OCI-LY1 (cell line): ENCODE results near the gene FUCA2.
A peak's percentile ranks its signal among the peaks of the same experiment; 100 is the strongest.

Experiments used
- H2AFZ ChIP-seq: fragments of 200-600 bp; sonication (generic), shearing (Covaris generic); 2 replicates; pipeline ENCODE4 v1.6.0; 2014; ENCODE audit warnings: antibody characterized with exemption, mild to moderate bottlenecking, low read length
- H3F3A ChIP-seq: fragments of 200-600 bp; sonication (generic), shearing (Covaris generic); 2 replicates; pipeline ENCODE4 v1.6.0; 2014; ENCODE audit warnings: mild to moderate bottlenecking, antibody characterized with exemption, low read length, moderate library complexity; ENCODE audit not compliant: insufficient read depth
- H3K27ac ChIP-seq: fragments of 200-600 bp; sonication (generic); 2 replicates; pipeline ENCODE4 v1.5.1; 2014; ENCODE audit warnings: low read length, mixed run types, mild to moderate bottlenecking, low read depth; ENCODE audit not compliant: poor library complexity, severe bottlenecking
- H3K27me3 ChIP-seq: fragments of 200-600 bp; sonication (generic); 2 replicates; pipeline ENCODE4 v1.6.0; 2014; ENCODE audit warnings: antibody characterized with exemption, mild to moderate bottlenecking, low read length, moderate library complexity; ENCODE audit not compliant: insufficient read depth
- H3K36me3 ChIP-seq: fragments of 200-600 bp; sonication (generic); 2 replicates; pipeline ENCODE4 v1.6.1; 2014; ENCODE audit warnings: mild to moderate bottlenecking, antibody characterized with exemption, low read length, moderate library complexity, mixed read lengths; ENCODE audit not compliant: insufficient read depth
- H3K4me1 ChIP-seq: fragments of 200-600 bp; sonication (generic); 2 replicates; pipeline ENCODE4 v1.5.1; 2014; ENCODE audit warnings: mild to moderate bottlenecking, low read length, moderate library complexity; ENCODE audit not compliant: insufficient read depth, severe bottlenecking
- H3K4me2 ChIP-seq: fragments of 200-600 bp; sonication (generic), shearing (Covaris generic); 2 replicates; pipeline ENCODE4 v1.6.1; 2014; ENCODE audit warnings: low read length
- H3K4me3 ChIP-seq: fragments of 200-600 bp; sonication (generic); 2 replicates; pipeline ENCODE4 v1.5.1; 2014; ENCODE audit warnings: low read length, low read depth, mild to moderate bottlenecking, mixed read lengths; ENCODE audit not compliant: poor library complexity, severe bottlenecking
- H3K79me2 ChIP-seq: fragments of 200-600 bp; shearing (Covaris generic); 2 replicates; pipeline ENCODE4 v1.6.1; 2016; ENCODE audit warnings: mixed run types, low read length, mixed read lengths; ENCODE audit not compliant: insufficient read depth
- H3K9ac ChIP-seq: fragments of 200-600 bp; sonication (generic), shearing (Covaris generic); 2 replicates; pipeline ENCODE4 v1.6.1; 2014; ENCODE audit warnings: mild to moderate bottlenecking, low read length, mixed read lengths
- H3K9me2 ChIP-seq: fragments of 200-600 bp; sonication (generic), shearing (Covaris generic); 2 replicates; pipeline ENCODE4 v1.6.1; 2014; ENCODE audit warnings: low read depth, mild to moderate bottlenecking, low read length, mixed read lengths
- H3K9me3 ChIP-seq: fragments of 200-600 bp; shearing (Covaris generic); 2 replicates; pipeline ENCODE4 v1.6.1; 2014; ENCODE audit warnings: low read length, mixed read lengths
- H4K20me1 ChIP-seq: fragments of 200-600 bp; sonication (generic), shearing (Covaris generic); 2 replicates; pipeline ENCODE4 v1.6.0; 2016; ENCODE audit warnings: mild to moderate bottlenecking, low read length; ENCODE audit not compliant: insufficient read depth
- CTCF ChIP-seq: fragments of 200-600 bp; sonication (generic), shearing (Covaris generic); IDR thresholded peaks from 2 replicates; pipeline ENCODE4 v1.5.1; 2017; ENCODE audit warnings: mild to moderate bottlenecking, antibody characterized with exemption, low read length, moderate library complexity, mixed read lengths
- EZH2 ChIP-seq: fragments of 200-600 bp; sonication (generic), shearing (Covaris generic); IDR thresholded peaks from 2 replicates; pipeline ENCODE4 v1.8.0; 2017; ENCODE audit warnings: borderline replicate concordance, mixed run types, mild to moderate bottlenecking, antibody characterized with exemption, low read length, moderate library complexity, mixed read lengths

FUCA2 gene

GRCh38 chr6:143540192-143540591 is 28.7 kb upstream of the FUCA2 start:
- Histone ChIP-seq H3K4me1 (no peaks in the 10 kb centered on the region), H3K4me2 (no peak overlapping the region), H3K79me2 (no peaks in the 10 kb centered on the region), H3K9me2 (no peaks in the 10 kb centered on the region), H2AFZ (no peak overlapping the region), H3K9ac (no peak overlapping the region), H3K9me3 (no peaks in the 10 kb centered on the region), H4K20me1 (no peaks in the 10 kb centered on the region), H3K27me3 (0 out of 2 replicates have a peak, but pooled peaks cover 4% of the 10 kb centered on the region), H3K4me3 (no peak overlapping the region), H3F3A (no peaks in the 10 kb centered on the region), H3K36me3 (no peaks in the 10 kb centered on the region), H3K27ac (no peak overlapping the region)
- TF ChIP-seq EZH2, result no peak
- TF ChIP-seq CTCF, result no peak

- no peaks in the 10 kb centered on the region for H3K9me3 ChIP-seq
- no peaks in the 10 kb centered on the region for H3F3A ChIP-seq
- no peaks in the 10 kb centered on the region for H3K79me2 ChIP-seq
- no peaks in the 10 kb centered on the region for H3K4me1 ChIP-seq
- no peak overlapping the region for H3K27ac ChIP-seq
- no peak overlapping the region for H2AFZ ChIP-seq
- TF ChIP-seq EZH2, result no peak
- peak; percentile 14; the same call in 1 of the 2 replicates for TF ChIP-seq CTCF
- H4K20me1 ChIP-seq, result no peaks in the 10 kb centered on the region
- no peaks in the 10 kb centered on the region for H3K9me2 ChIP-seq
- H3K4me3 ChIP-seq, result no peak overlapping the region
- H3K4me2 ChIP-seq, result no peak overlapping the region
- 0 out of 2 replicates have a peak, but pooled peaks cover 4% of the 10 kb centered on the region for H3K27me3 ChIP-seq
- H3K36me3 ChIP-seq, result no peaks in the 10 kb centered on the region
- H3K9ac ChIP-seq, result no peak overlapping the region
These were observed 28.2 kb upstream of the FUCA2 start for GRCh38 chr6:143539734-143540133.

DNA sequence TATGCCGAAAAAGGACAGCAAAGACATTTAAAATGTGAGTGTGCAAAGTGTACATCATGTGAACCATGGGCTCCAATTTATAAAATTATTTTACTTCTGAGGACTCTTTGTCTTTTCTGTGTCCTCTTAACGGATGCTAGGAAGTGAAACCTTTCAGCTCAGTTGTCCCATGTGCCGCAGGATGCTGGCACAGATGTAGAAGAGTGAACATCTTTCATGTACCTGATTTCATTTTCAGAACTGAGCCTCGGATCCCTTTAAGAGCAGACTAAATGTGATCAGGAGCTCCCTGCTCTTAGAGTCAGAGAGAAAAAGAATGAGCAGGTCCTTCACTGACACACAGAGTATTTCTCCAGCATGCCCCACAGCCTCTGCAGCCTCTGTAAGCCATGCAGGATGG is 27.6 kb upstream of the FUCA2 start:
- Histone ChIP-seq H3K9me2 (no peaks in the 10 kb centered on the region), H2AFZ (no peak overlapping the region), H3K9me3 (no peaks in the 10 kb centered on the region), H3K79me2 (no peaks in the 10 kb centered on the region), H3K36me3 (no peaks in the 10 kb centered on the region), H3F3A (no peaks in the 10 kb centered on the region), H3K4me1 (no peaks in the 10 kb centered on the region), H3K9ac (no peak overlapping the region), H3K27ac (no peak overlapping the region), H3K4me3 (no peak overlapping the region), H3K4me2 (no peak overlapping the region), H3K27me3 (0 out of 2 replicates have a peak, but pooled peaks cover 4% of the 10 kb centered on the region), H4K20me1 (no peaks in the 10 kb centered on the region)
- TF ChIP-seq EZH2 (no peak), CTCF (no peak)
